OCI-M1 (cell line): ENCODE measurements around the gene MYO3B.
"Not testable (repeated sequence)": the region's sequence is repeated elsewhere in the genome, so short reads cannot be mapped to it uniquely, and the experiment has no call there.

ENCODE experiments used
- DNase-seq: peaks from one replicate; lab custom pipeline; 2025; lab: John Stamatoyannopoulos, UW

The MYO3B gene

DNA sequence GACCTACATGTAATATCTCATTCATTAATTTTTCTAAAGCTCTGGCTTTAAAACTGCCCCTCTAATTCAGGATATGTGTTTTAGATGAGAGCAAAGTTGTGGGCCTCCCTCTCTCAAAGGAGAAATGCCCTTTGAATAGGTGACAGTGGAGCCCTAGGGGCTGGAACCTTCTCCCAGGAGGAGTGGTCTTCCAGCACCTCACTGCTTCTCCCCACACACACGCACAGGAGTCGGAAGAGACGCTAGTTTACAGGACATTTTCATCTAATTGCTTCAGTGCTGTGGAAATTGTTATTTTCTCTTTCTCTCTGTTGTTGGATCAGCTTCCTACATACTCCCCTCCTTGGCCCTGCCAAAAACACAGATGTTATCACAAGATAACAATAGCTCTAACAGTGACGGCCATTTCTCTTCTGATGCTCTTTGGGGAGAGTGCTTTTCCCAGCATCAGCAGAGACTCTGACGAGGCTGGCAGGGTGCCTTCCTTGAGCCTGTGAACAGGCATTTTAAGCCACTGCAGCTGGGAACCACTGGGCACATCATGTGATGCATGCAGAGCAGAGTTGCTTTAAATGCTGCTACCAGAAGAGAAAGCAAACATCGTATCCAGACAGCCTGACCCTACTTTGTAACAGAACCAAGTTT, 327.8 kb downstream of the MYO3B start:
- DNase-seq = peak; percentile 5

DNA sequence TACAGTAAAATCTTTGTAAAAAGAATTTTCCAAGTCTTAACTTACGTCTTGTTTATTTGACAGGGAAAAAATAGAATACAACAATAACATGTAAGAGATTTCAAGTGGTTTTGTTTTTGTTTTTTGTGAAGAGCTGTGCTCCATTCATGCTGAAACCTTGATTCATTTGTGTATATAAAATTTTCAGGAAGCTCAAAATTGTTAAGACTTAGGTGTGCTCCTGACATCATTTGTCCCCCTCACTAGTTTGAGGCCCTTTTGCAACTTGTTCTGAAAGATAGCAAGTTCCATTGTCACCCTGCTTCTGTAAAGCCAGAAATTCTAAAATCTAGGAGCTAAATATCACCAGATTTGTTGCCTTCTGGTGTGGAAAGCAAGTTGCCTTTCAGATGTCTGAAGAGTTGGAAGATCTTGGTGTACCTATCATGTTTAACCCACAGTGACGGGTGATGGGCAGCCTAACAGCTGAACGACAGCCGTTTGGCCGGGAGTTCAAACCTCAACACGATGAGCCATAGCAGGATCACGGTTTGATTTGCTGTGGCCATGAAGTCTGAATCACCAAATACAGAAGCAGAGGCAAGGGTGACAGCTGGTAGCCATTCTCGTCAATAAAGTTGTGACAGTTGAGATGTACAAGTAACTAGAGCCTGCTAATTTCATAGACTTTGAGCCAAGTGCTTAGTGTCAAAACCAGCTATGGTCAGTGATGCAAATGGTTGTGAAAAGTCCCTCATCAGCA, 331.7 kb downstream of the MYO3B start:
- DNase-seq = no peak

DNA sequence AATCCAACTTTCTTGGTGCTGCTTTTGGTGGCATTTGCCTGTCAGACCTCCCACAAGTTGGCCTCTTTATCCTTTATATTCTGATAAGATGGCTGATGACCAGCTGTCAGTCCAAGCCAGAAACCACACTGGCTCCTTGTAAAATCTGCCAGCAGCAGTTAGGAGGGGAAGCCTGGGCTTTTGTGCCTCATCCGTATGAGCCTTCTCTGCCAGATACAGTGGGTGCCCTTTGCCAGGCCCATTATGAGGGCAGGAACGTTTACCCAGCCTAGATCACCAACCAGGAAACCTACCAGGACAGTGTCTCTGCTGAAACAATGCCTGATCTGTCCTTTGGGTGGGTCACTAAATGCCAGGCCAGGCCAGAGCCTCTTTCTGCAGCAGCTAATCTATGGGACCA, 334.3 kb downstream of the MYO3B start:
- no peak for DNase-seq

DNA sequence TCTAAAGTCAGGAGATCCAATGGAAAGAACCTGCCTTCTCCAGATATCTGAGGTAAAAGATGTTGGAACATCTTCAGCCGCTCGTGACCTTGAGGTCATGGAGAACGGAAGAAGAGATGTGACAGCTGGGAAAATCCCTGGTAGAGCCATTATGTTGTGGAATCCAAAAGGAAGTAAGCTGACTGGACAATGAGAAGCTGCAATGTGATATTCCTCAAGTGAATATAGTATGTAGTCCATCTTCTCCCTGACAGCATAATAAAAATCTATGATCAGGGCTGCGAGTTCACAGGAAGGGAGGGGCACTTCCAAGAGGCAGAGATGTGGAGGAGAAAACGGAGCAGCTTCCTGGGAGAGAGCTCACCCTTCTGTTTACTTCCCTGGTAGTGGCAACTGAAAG, 336.2 kb downstream of the MYO3B start:
- no peak for DNase-seq

DNA sequence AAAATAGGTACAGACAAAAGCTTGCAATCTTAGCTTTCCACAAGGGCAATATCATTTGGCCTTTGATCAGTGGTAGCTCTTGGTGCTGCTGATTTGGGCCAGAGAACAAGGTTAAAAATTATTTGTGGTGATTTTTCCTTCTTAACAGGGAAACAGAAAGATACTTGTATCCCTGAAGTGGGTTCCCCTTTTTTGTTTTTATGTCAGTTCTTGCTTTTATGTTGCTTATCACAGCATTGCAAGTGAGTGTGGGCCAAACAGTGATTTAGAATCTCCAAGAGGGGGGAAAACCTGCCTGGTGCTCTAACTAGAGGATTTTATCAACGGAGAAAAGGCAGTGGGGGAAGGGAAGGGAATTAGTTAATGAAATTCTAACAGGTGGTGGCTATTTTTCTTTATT, 339.6 kb downstream of the MYO3B start:
- DNase-seq = peak; percentile 22

DNA sequence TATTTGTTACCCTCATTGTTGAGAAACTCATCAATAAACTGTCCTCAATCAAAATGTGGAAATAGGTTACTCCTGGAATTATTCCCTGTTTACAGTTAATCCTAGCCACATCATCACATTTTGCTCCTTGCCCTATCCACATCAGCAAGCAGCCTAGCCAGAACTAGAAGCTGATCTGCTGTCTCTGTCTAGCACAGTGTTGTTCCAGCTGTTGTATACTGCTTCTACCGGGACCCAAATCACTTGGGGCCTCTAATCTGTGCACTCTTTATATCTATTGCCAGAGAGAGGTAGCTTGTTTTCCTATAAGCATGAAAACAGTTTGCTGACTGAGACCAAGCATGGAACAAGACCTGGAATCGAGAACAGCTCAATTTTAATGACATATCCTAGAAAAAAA, 341.0 kb downstream of the MYO3B start:
- no peak for DNase-seq

DNA sequence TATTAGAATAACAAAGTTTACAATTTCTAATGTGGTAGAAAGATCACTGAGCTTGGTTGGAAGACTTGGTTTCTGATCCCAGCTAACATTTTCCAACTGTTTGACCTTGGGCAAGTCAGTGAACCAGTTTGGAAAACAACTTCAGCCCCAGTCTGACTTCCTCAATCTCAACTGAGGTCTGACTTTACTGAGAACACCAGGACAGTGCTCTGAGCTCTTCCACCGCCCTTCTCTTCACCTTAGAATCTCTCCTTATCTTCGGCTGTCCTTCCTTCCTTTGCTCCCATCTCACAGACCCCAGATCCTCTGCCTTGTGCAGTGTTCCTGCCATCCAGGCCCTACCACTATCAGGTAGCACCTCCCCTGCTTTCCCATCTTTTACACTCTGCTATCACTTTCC, 343.4 kb downstream of the MYO3B start:
- peak; percentile 15 for DNase-seq

DNA sequence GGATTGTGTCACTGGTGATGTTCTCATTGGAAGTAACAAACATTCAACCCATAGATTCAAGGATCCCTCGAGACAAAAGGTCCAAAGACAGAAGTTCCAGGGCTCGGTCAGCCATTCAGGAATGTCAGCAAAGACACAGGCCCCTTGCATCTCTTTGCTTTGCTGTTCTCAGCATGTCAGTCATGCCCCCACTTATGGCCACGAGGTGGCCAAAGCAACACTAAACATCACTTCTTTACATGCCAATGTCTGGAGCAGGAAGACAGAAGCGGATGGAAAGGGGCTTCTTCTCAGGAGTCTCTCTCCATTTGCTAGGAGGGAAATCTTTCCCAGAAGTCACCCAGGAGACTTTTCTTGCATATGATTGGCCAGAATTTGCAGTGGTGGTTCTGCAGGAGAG, 345.6 kb downstream of the MYO3B start:
- DNase-seq = no peak

DNA sequence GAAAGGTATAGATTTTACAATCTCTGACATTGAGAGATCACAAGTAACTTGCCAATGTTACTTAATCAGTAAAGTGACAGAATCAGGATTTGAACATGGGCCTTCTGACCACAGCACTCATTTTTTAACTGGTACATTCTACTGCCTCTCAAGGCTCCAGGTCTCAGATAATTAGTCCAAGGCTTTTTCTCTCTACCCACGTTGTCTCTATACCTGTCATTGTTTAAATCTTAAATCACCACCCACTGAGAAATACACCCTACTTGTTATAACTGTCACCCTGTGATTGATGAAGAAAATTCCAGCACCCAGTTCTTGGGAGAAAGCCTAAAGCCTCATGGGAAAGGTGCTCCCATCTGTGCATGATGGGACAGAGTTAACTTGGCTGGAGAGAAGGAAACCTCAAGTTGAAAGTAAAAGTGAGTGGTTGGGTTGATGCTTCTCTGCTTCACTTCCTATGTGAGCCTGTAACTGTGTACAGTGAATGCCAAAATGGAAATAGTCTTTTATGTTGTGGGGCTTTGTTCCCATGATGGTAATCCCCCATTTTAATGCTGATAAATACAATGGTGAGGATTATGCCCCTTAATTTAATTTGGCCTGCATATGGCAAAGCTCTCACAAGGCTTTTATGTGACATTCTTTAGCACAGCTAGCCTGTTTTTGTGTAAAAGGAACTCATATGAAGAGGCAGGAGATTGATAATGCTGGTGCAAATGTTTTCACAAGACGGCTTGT, 347.1 kb downstream of the MYO3B start:
- DNase-seq = no peak

DNA sequence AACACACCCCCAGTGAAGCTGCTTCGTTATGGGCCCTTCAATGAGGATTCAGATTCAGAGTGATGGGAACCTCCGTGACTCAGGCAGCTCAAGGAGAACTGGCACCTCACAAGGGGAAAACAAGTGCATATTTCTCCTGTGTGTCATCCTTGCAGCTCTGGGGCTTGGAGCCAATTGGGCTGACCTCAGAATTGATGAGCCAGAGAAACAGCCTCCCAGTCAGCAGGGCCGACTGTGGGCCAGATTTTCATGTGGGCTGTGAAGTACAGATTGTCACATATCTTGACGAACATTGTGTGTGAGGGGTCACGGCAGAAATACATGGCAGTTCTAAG, 347.6 kb downstream of the MYO3B start:
- DNase-seq = no peak

DNA sequence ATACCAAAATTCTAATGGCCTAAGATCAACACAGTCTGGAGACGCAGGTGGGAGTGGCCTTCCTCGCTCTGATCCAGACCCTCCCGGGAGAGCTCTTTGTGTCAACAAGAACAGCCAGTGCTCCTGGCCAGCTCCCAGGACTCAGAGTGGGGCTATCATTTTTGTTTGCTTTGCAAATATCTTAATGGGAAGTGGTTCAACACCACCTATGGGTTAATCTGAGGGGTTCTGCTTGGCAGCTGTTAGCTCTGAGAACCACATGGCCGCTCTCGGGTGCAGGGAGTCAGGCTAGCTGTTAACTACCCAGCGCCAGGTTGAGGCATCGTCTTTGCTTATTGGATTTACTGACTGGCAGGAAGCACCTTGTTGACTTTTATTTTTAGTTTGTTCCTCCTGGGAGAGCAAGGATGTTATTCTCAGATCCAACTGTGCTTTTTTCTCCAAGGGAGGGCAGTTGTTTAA, 352.4 kb downstream of the MYO3B start:
- DNase-seq = no peak

DNA sequence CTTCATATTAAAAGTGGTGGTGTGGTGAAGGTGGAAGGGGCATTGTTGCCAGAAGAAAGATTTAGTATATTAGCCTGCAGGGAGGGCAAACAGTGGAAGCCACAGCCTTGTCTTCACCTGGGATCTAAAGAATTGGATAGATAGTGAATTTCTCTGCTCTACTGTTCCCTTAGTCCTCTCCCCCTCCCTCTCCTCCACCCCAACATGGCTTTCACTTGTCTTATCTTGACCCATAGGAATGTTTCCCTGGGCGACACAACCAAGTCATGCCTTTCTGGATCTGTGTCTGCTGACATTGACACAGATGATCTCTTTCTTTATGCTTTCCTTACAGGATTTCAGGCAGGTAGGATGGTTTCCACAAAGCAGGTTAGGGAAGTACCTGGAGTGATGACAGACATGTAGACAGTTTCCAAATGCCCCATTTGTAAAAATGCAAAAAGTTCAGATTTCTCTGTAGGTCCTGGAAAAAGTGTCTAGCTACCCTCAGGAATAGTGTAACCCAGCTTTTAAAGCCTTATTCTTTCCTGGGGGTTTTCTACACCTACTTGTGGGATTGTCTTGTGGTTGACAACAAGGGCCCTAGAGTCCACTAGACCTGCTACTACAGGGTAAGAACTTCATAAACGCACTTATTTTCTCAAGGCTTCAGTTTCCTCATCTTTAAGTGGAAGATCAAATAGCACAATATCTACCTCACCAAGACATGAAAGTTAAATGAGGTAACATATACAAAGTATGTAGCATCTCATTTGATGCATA, 353.0 kb downstream of the MYO3B start:
- no peak for DNase-seq

DNA sequence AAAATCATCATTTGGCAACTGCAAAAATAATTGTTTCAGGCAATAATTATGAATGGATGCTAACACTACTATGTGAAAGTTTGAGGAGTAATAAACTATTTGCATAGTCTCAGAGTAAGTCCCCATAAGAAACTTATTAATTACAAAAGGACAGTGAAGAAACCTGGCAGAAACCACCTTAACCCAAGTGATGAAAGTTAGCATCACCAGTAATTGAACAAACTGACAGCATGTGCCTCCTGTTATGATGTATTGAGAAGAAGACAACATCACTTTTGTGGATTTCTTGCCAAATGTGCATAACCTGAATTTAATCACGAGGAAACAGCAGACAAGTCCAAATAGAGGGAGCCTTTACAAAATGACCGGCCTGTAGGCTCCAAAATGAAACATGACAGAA, 353.9 kb downstream of the MYO3B start:
- DNase-seq = no peak

DNA sequence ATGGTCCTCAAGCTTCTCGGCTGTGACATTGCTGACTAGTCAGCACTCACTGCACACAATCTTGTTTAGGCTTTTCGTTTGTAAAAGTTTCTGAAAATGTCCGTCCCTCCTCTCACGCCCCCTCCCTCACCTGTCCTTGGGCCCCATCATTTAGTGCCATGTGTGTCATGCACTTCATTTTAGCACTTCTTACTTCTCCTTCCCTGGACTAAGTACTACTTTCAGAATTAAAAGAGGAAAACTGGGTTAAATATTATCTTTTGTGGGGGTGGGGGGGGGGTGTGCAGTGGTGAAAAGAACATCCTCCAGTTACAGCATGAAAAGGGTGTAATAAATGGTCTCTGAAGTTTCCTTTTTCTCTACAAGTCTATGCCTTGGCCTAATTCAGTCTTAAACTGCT, 355.2 kb downstream of the MYO3B start:
- DNase-seq = no peak

DNA sequence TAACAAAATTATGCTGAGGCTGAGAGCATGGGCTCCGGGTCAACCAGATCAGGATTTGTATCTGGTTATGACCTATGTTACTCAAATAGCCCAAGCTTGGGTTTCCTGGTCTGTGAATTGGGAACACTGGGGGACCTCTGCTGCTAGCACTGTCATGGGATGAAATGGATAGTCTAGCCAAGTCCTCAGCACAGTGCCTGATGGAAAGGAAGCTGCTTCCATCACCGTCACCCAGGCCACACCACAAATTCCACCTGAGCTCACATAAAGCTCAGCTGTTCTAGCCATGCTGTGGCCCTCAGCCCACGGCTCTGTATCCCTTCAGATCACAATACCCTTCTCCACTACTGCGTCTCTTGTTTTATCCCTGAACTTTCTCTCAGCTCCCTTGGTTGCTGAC, 357.6 kb downstream of the MYO3B start:
- no peak for DNase-seq

DNA sequence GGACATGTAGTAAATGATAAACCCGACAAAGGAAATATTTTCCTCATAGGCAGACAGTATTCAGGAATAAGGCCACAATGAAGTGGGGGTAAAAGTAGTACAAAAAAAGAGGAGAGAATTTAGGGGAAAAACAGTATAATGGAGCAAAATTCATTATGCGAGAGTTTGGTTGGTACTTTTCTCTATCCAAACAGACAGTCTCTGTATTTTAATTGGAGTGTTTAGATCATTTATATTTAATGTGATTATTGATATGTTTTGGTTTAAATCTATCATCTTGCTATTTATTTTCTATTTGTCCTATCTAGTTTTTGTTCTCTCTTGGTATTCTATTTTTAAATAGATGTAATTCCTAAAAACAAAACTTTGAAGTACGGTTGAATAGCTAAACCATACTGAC, 366.9 kb downstream of the MYO3B start:
- DNase-seq = no peak

DNA sequence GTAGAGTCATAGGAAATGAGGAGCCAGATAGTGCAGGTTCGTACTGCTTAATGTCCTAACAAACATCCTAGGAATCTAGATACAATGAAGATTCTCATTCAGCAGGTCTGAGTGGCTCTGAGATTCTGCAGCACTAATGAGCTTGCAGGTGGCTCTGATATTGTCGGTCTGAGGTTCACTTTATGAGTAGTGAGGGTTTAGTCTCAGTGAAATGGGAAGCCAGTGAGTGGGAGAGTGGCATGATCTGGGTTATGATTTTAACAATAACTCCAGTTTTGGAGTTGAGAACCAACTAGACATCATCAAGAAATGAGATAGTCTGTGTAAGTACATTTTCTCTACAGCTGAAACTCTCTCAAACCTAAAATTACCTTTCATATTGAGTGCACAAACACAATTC, 370.4 kb downstream of the MYO3B start:
- no peak for DNase-seq

DNA sequence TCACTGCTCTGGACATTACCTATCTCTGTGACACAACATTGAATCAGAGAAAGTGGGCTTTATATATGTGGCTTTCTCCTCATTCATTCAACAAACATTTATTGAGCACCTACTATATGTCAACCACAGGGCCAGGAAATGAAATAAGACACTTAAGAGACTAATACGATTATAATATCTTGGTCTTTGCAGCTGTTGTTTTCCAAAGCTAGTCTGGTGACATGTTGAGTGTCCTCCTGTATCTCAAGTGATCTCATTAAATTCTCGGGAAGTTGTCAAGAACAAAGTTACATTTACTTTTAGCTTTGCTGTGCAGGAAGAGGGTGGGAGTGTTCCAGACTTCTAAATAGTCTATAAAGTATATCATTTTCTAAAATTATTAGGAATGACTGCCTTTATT, 372.6 kb downstream of the MYO3B start:
- DNase-seq = no peak

DNA sequence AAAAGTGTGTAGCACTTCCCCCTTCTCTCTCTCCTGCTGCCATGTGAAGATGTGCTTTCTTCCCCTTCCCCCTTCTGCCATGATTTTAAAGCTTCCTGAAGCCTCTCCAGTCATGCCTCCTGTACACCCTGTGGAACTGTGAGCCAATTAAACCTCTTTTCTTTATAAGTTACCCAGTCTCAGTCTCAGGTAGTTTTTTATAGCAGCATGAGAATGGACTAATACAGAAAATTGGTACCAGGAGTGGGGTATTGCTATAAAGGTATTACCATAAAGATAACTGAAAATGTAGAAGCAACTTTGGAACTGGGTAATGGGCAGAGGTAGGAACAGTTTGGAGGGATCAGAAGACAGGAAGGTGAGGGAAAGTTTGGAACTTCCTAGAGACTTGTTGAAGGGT, 374.0 kb downstream of the MYO3B start:
- not testable (repeated sequence) for DNase-seq

DNA sequence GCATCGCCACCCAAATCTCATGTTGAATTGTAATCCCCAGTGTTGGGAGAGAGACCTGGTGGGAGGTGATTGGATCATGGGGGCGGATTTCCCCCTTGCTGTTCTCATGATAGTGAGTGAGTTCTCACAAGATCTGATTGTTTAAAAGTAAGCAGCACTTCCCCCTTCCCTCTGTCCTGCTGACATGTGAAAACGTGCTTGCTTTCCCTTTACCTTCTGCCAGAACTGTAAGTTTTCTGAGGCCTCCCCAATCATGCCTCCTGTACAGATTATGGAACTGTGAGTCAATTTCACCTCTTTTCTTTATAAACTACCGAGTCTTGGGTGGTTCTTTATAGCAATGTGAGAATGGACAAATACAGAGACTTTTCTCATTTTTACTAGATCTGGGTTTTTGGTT, 375.8 kb downstream of the MYO3B start:
- DNase-seq = no peak

DNA sequence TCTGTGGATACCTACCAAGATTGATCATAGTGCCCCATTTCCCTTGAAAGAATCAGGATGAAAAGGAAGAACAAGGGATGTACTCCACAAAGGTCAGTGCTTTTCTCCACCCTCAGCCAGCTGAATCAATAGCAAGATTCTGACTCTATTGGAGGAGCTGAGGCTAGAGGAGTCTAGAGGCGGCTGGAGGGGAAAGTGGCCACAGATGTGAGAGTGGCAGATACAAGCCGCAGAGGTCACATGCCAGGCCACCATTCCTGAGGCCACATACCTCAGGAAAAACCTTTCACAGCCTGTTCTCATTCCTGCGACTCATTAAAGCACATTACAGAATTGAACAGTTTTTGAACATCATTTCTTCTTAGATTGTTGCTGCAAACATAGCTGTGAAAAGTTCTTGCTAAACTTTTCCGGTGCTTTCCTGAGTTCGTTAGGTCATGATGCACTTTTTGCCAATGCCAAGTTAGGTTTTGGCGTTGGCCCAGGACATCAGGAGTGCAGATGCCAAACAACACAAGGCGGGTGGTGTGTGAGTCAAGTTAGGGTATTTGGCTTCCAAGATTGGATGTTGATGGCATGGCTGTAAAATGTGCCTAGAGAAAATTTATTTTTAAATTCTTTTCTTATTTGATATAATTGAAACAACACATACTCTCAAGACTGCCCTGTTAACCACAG, 376.5 kb downstream of the MYO3B start:
- DNase-seq = no peak

DNA sequence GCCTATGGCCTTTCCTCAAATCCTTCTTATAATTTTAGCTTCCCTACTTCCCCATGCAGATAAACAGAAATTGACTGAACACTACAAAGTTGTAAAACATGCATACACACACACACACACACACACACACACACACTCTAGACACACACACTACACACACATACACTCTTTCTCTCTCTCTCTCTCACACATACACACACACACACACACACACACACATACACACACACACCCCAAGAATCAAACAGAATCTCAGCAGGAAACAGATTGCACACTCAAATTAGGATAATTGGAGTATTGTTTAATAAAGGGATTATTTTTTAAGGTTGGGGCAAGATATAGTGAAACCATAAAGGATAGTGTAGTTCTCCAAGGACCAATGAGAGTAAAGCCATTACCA, 385.0 kb downstream of the MYO3B start:
- DNase-seq = no peak
